MM.1S (cell line): ENCODE results near the gene PARVB.

Experiments used
- DNase-seq: peaks from one replicate; pipeline ENCODE4 v3.0.0-alpha.2; 2015
- H2AFZ ChIP-seq: fragments of 300-600 bp; sonication (generic); 2 replicates; pipeline ENCODE4 v1.6.0; 2016; ENCODE audit warnings: antibody characterized with exemption, low read length
- H3F3A ChIP-seq: fragments of 300-600 bp; sonication (generic); 2 replicates; pipeline ENCODE4 v1.6.1; 2016; ENCODE audit warnings: mild to moderate bottlenecking, antibody characterized with exemption, low read length, moderate library complexity, mixed read lengths; ENCODE audit not compliant: insufficient read depth
- H3K27ac ChIP-seq: fragments of 300-600 bp; sonication (generic); 2 replicates; pipeline ENCODE4 v1.5.1; 2016; ENCODE audit warnings: mild to moderate bottlenecking, low read length
- H3K27me3 ChIP-seq: fragments of 300-600 bp; sonication (generic); replicated peaks from 2 replicates; pipeline ENCODE4 v1.6.0; 2016; ENCODE audit warnings: low read length; ENCODE audit not compliant: insufficient read depth
- H3K36me3 ChIP-seq: fragments of 300-600 bp; sonication (generic); replicated peaks from 2 replicates; pipeline ENCODE4 v1.6.1; 2016; ENCODE audit warnings: mild to moderate bottlenecking, low read length, mixed read lengths; ENCODE audit not compliant: insufficient read depth
- H3K4me1 ChIP-seq: fragments of 300-600 bp; sonication (generic); 2 replicates; pipeline ENCODE4 v1.6.1; 2016; ENCODE audit warnings: low read length, mixed read lengths
- H3K4me2 ChIP-seq: fragments of 300-600 bp; sonication (generic); 2 replicates; pipeline ENCODE4 v1.6.0; 2016; ENCODE audit warnings: low read depth, low read length
- H3K4me3 ChIP-seq: fragments of 300-600 bp; sonication (generic); 2 replicates; pipeline ENCODE4 v1.5.1; 2016; ENCODE audit warnings: low read length, mixed read lengths
- H3K79me2 ChIP-seq: fragments of 300-600 bp; sonication (generic); 2 replicates; pipeline ENCODE4 v1.6.1; 2016; ENCODE audit warnings: mixed run types, low read length, mixed read lengths
- H3K9ac ChIP-seq: fragments of 300-600 bp; sonication (generic); 2 replicates; pipeline ENCODE4 v1.6.1; 2016; ENCODE audit warnings: low read length, mixed read lengths
- H3K9me2 ChIP-seq: fragments of 300-600 bp; sonication (generic); replicated peaks from 2 replicates; pipeline ENCODE4 v1.6.1; 2016; ENCODE audit warnings: mild to moderate bottlenecking, low read length, mixed read lengths; ENCODE audit not compliant: insufficient read depth
- H3K9me3 ChIP-seq: fragments of 300-600 bp; sonication (generic); replicated peaks from 2 replicates; pipeline ENCODE4 v1.6.1; 2016; ENCODE audit warnings: mild to moderate bottlenecking, low read length, mixed read lengths; ENCODE audit not compliant: insufficient read depth
- H4K20me1 ChIP-seq: fragments of 300-600 bp; sonication (generic); 2 replicates; pipeline ENCODE4 v1.6.1; 2016; ENCODE audit warnings: mild to moderate bottlenecking, low read length, moderate library complexity, mixed read lengths; ENCODE audit not compliant: insufficient read depth
- CTCF ChIP-seq: fragments of 300-600 bp; sonication (generic); IDR thresholded peaks from 2 replicates; pipeline ENCODE4 v1.5.1; 2016; ENCODE audit warnings: antibody characterized with exemption, low read length, mixed read lengths
- EZH2 ChIP-seq: fragments of 300-600 bp; sonication (generic); optimal IDR thresholded peaks from 2 replicates; pipeline ENCODE3; 2017; ENCODE audit warnings: low read depth, mild to moderate bottlenecking, antibody characterized with exemption, low read length, mixed read lengths
- EZH2phosphoT487 ChIP-seq: fragments of 300-600 bp; sonication (generic); IDR thresholded peaks from 2 replicates; pipeline ENCODE4 v1.6.1; 2018; ENCODE audit warnings: antibody characterized with exemption, low read length

Gene PARVB

GRCh38 chr22:44067033-44067432 is 42.9 kb downstream of the PARVB start:
- no peak for TF ChIP-seq EZH2phosphoT487
- TF ChIP-seq EZH2, result no peak
- no peak for TF ChIP-seq CTCF

GRCh38 chr22:44067901-44068300 is 43.8 kb downstream of the PARVB start:
- Histone ChIP-seq H3K9ac (no peak overlapping the region), H3K27me3 (no peaks in the 10 kb centered on the region), H3K27ac (no peak overlapping the region), H4K20me1 (peaks cover 4% of the 10 kb centered on the region; the same call in 1 of the 2 replicates), H3K79me2 (peaks cover 51% of the 10 kb centered on the region), H3F3A (no peaks in the 10 kb centered on the region), H2AFZ (no peak overlapping the region), H3K9me2 (no peaks in the 10 kb centered on the region), H3K9me3 (no peaks in the 10 kb centered on the region), H3K4me3 (no peak overlapping the region), H3K4me1 (no peaks in the 10 kb centered on the region), H3K36me3 (no peaks in the 10 kb centered on the region), H3K4me2 (no peak overlapping the region)
- TF ChIP-seq EZH2 (no peak), CTCF (no peak), EZH2phosphoT487 (no peak)
- no peak for DNase-seq

More at GRCh38 chr22:44067033-44067432, 42.9 kb downstream of the PARVB start:
- Histone ChIP-seq H4K20me1 (peaks cover 4% of the 10 kb centered on the region; the same call in 1 of the 2 replicates), H2AFZ (no peak overlapping the region), H3K9me2 (no peaks in the 10 kb centered on the region), H3K79me2 (peaks cover 49% of the 10 kb centered on the region), H3K27me3 (no peaks in the 10 kb centered on the region), H3K9me3 (no peaks in the 10 kb centered on the region), H3K27ac (no peak overlapping the region), H3F3A (no peaks in the 10 kb centered on the region), H3K4me3 (no peak overlapping the region), H3K4me2 (no peak overlapping the region), H3K4me1 (no peaks in the 10 kb centered on the region), H3K36me3 (no peaks in the 10 kb centered on the region), H3K9ac (no peak overlapping the region)
- no peak for DNase-seq

GRCh38 chr22:44068422-44069191 is 44.5 kb downstream of the PARVB start:
- Histone ChIP-seq H3K4me3 (no peak overlapping the region), H3K4me1 (no peaks in the 10 kb centered on the region), H3K9me2 (no peaks in the 10 kb centered on the region), H3K36me3 (no peaks in the 10 kb centered on the region), H2AFZ (no peak overlapping the region), H3K79me2 (peaks cover 51% of the 10 kb centered on the region), H3K4me2 (no peak overlapping the region), H3K27me3 (no peaks in the 10 kb centered on the region), H3K27ac (no peak overlapping the region), H4K20me1 (peaks cover 4% of the 10 kb centered on the region; the same call in 1 of the 2 replicates), H3K9me3 (no peaks in the 10 kb centered on the region), H3F3A (no peaks in the 10 kb centered on the region), H3K9ac (no peak overlapping the region)
- TF ChIP-seq CTCF (no peak), EZH2phosphoT487 (no peak), EZH2 (no peak)
- DNase-seq, result no peak
